GM18519 (cell line): Measurements from ENCODE around the gene PBLD.

Source experiments
- ATAC-seq: cut with Tn5 transposase; IDR thresholded peaks from one replicate; pipeline ENCODE4 v1.9.1; 2021; ENCODE audit warnings: mild to moderate bottlenecking, moderate library complexity; ENCODE audit not compliant: unreplicated experiment, low FRiP score

Gene PBLD

DNA sequence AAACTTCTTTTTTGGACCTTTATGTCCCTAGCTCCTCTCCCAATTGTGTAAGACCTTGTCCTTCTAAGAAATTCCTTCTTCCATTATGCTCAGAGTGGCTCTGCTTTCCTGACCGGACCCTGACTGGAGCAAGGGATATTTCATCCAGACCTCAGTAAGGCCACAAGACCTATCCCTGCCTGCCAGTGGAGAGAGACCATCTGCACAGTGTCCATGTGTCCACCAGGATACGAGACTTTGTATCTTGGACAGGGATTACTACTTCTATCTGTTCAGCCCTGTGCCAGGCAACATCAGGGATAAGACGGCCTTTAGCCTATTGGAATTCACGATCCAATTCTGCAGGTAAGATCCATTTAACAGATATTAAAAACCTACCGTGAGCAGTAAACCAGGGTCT, 93.7 kb downstream of the PBLD start:
- no peak for ATAC-seq

GRCh38 chr10:68238371-68238770, 94.4 kb downstream of the PBLD start:
- ATAC-seq = no peak

- no peak for ATAC-seq
Measured at GRCh38 chr10:68237173-68237572, 95.6 kb downstream of the PBLD start.

DNA sequence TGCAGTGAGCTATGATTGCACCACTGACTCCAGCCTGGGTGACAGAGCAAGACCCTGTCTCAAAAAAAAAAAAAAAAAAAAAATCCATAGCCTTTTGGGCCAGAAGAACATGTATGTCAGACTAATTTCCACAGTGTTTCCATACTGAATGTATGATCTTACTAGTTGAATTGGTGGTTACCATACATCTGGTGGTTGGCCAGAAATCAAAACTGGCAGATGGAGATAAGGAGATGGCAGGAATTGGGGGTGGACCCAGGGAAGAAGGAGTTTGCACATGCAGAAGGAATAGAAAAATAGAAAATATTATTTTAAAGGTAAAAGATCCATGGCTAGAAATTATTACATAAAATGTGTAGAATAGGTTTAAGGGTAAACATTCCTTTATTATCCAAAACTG, 97.1 kb downstream of the PBLD start:
- no peak for ATAC-seq

DNA sequence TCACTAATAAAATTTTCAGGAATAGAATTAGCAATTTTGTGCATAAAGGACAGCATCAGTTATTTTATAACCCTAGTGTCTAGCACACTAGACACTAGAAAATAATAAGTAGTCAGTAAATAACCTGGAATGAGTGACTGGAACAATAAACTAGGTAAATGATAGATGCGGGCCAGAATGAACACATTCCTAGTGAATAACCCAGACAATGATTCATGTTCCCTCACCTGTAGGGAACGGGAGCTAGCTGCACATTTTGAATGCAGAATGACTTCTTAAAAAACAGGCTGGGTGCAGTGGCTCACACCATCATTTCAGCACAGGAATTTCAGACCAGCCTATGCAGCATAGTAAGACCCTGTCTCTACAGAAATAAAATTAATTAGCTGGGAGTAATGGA, 97.6 kb downstream of the PBLD start:
- ATAC-seq = no peak

GRCh38 chr10:68233046-68233445, 99.7 kb downstream of the PBLD start:
- ATAC-seq = no peak
